Measurements from ENCODE around the gene TECTA. TPM values are rescaled to one million over a fixed set of nuclear protein-coding genes. Genes with fewer than 3 reads are reported as not detected.
A peak's percentile ranks its signal among the peaks of the same experiment; 100 is the strongest.

TECTA gene
- total RNA-seq, 1 experiment from 2014 or later, result 0.15 TPM

DNA sequence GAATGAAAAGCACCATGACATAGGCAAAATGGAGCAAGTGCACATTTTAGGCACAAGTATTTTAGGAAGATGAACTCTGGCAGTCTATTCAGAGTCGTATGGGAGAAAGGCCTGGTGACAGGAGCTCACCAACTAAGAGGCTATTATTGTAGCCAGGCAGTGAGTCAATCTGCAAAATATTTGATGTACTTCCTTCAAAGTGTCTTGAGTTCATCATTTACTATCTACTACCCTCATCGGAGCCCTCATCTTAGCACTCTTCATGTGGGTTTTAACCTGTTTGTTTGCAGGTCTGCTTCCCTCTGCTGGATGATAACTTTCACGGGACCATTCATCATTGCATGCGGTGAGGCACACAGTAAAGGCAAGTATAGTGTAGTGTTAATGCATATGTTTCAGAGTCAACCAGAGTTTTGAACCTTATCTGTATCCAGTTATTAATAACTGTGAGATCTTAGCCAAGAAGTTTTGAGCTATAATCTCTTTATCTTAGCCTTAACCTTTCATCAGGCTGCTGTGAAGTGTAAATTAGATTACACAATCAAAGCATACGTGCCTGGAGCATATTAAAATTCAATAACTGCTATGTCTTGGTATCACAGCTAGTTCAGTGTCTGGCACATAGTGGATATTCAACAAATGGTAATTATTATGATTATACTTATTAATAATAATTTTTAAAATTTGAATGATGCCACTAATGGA lies 120.6 kb downstream of the TECTA start:
- ATAC-seq, result no peak

DNA sequence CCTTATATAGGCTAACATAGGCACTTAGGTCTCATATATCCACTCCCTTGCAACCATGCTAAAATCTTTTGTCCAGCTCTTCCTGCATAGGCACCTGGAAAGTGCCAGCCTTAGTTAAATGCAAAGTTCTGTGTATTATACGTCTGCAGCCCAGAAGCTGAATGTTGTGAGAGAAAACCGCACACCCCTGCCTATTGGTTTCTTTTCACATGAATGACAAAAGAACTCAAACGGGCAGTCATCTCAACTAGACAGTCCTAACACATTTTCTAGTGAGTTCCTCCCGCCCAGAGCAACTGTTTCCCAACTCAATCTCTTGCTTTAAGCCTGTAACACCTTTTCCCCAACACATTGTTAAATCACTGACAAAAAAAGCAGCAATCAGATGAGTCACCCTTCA lies 122.1 kb downstream of the TECTA start:
- TF ChIP-seq TCF7L2 (IDR thresholded peaks at IDR 0.05; ENCODE audit: low read depth, low read length) (no peak), CTCF (IDR thresholded peaks at IDR 0.05) (no peak), REST (IDR thresholded peaks at IDR 0.05; ENCODE audit: insufficient read depth in 1 of 2, low read depth in 2 of 2, low read length in 1 of 2) (no peak), POLR2AphosphoS5 (IDR thresholded peaks at IDR 0.05; ENCODE audit: low read depth, low read length) (no peak), SIN3A (IDR thresholded peaks at IDR 0.05; ENCODE audit: borderline replicate concordance, insufficient read depth, low read depth, low read length) (no peak)
- BruUV-seq (replicated peaks), result no TSS peak
- DNase-seq (ENCODE audit: low read depth, low spot score) (no peak), ATAC-seq (no peak; the same call in 1 of the 2 replicates)
- in situ Hi-C loops (cut with HindIII; ENCODE audit: low pct_unique_long_range_greater_than_20kb, low sequenced_read_pairs), result no loop called here
- H3K9me3 ChIP-seq (ENCODE audit: control insufficient read depth, insufficient read depth, low read depth, low read length), result no peaks in the 10 kb centered on the region
- H3K36me3 ChIP-seq (ENCODE audit: control insufficient read depth, insufficient read depth, low read length), result no peaks in the 10 kb centered on the region
- ChIA-PET CTCF (no interaction called here), POLR2A (no interaction called here)
- no peak overlapping the region for H3K27ac ChIP-seq (ENCODE audit: low read length)
- peaks cover 12% of the 10 kb centered on the region for H3K27me3 ChIP-seq (ENCODE audit: control insufficient read depth, insufficient read depth, low read length)
- intact Hi-C loops (cut with micrococcal nuclease; ENCODE audit: unreplicated experiment), result loop anchor here (10.0 kb wide), 1 partner anchor 958 kb away; no protein-coding TSS in a partner anchor
- no peaks in the 10 kb centered on the region for H3K4me1 ChIP-seq (ENCODE audit: control insufficient read depth, insufficient read depth, low read length)
- no peak overlapping the region for H3K4me3 ChIP-seq (ENCODE audit: low read depth in 2 of 2, low read length in 2 of 2)

More for the DNA sequence above, 120.6 kb downstream of the TECTA start:
- peak; percentile 6; the same call in 1 of the 2 replicates for TF ChIP-seq CTCF (IDR thresholded peaks at IDR 0.05)
- TF ChIP-seq REST (IDR thresholded peaks at IDR 0.05; ENCODE audit: insufficient read depth in 1 of 2, low read depth in 2 of 2, low read length in 1 of 2), result no peak
- no peaks in the 10 kb centered on the region for H3K4me1 ChIP-seq (ENCODE audit: control insufficient read depth, insufficient read depth, low read length)
- ChIA-PET POLR2A (no interaction called here), CTCF (no interaction called here)
- DNase-seq (ENCODE audit: low read depth, low spot score), result no peak
- H3K36me3 ChIP-seq (ENCODE audit: control insufficient read depth, insufficient read depth, low read length), result no peaks in the 10 kb centered on the region
- no peaks in the 10 kb centered on the region for H3K9me3 ChIP-seq (ENCODE audit: control insufficient read depth, insufficient read depth, low read depth, low read length)
- no peak overlapping the region for H3K4me3 ChIP-seq (ENCODE audit: low read depth in 2 of 2, low read length in 2 of 2)
- intact Hi-C loops (cut with micrococcal nuclease; ENCODE audit: unreplicated experiment), result loop anchor here (10.0 kb wide), 1 partner anchor 957 kb away; no protein-coding TSS in a partner anchor
- H3K27ac ChIP-seq (ENCODE audit: low read length), result no peak overlapping the region
- in situ Hi-C loops (cut with HindIII; ENCODE audit: low pct_unique_long_range_greater_than_20kb, low sequenced_read_pairs), result no loop called here
- H3K27me3 ChIP-seq (ENCODE audit: control insufficient read depth, insufficient read depth, low read length), result peaks cover 12% of the 10 kb centered on the region
- BruUV-seq (replicated peaks), result no TSS peak
